Common myeloid progenitor, CD34-positive (primary cell): ENCODE data around the gene EFCAB5.
A peak's percentile ranks its signal among the peaks of the same experiment; 100 is the strongest.
"Not testable (repeated sequence)": the region's sequence is repeated elsewhere in the genome, so short reads cannot be mapped to it uniquely, and the experiment has no call there.

ENCODE experiments used
- CTCF ChIA-PET: fragments of 350-600 bp; sonication (Branson Sonifier 250); formaldehyde crosslinking; loops from one replicate; lab custom pipeline; 2021; ENCODE audit warnings: antibody characterized with exemption; lab: Charles Lee
- POLR2A ChIA-PET: fragments of 350-600 bp; sonication (Branson Sonifier 250); formaldehyde crosslinking; loops from one replicate; lab custom pipeline; 2021; ENCODE audit warnings: antibody characterized with exemption; lab: Charles Lee
- DNase-seq, 3 donors: peaks; one replicate each; pipeline versions ENCODE4 v3.0.0 to v3.0.0-alpha.2; 2013
- H3K27ac ChIP-seq, 2 experiments: 1 replicate in 1 of 2; 2 replicates in 1 of 2; pipeline ENCODE4 v1.7.0; 2013; ENCODE audit warnings: inconsistent platforms in 2 of 2, low read length in 2 of 2, mild to moderate bottlenecking in 2 of 2, low read depth in 1 of 2, moderate library complexity in 1 of 2; ENCODE audit not compliant: severe bottlenecking in 2 of 2, insufficient read depth in 1 of 2, poor library complexity in 1 of 2
- H3K27me3 ChIP-seq, 5 experiments: replicated peaks in 2 of 5; 1 replicate in 3 of 5; 2 replicates in 2 of 5; pipeline versions ENCODE4 v1.6.1 to v1.7.0; 2013; ENCODE audit warnings: low read length in 4 of 5, mild to moderate bottlenecking in 2 of 5, moderate library complexity in 2 of 5, inconsistent platforms in 1 of 5; ENCODE audit not compliant: insufficient read depth in 5 of 5, control insufficient read depth in 4 of 5
- H3K36me3 ChIP-seq, 4 experiments: 1 replicate in 2 of 4; 2 replicates in 2 of 4; pipeline versions ENCODE4 v1.6.1 to v1.7.0; 2013; ENCODE audit warnings: low read length in 3 of 4, control low read depth in 1 of 4, mild to moderate bottlenecking in 1 of 4; ENCODE audit not compliant: control insufficient read depth in 4 of 4, insufficient read depth in 4 of 4
- H3K4me1 ChIP-seq, 4 experiments: 1 replicate in 3 of 4; 2 replicates in 1 of 4; pipeline versions ENCODE4 v1.6.1 to v1.7.1; 2013; ENCODE audit warnings: low read length in 3 of 4, mild to moderate bottlenecking in 3 of 4, control low read depth in 1 of 4, inconsistent platforms in 1 of 4, moderate library complexity in 1 of 4; ENCODE audit not compliant: control insufficient read depth in 4 of 4, insufficient read depth in 4 of 4; ENCODE audit errors: control extremely low read depth in 1 of 4
- H3K4me3 ChIP-seq, 7 experiments: 1 replicate in 4 of 7; 2 replicates in 3 of 7; pipeline versions ENCODE4 v1.5.1 to v1.7.0; 2013; ENCODE audit warnings: mild to moderate bottlenecking in 7 of 7, low read length in 6 of 7, moderate library complexity in 6 of 7, inconsistent platforms in 2 of 7, low read depth in 2 of 7, control low read depth in 1 of 7; ENCODE audit not compliant: insufficient read depth in 4 of 7, control insufficient read depth in 1 of 7; ENCODE audit errors: extremely low read depth in 1 of 7
- H3K9me3 ChIP-seq, 5 experiments: 1 replicate in 4 of 5; 2 replicates in 1 of 5; pipeline versions ENCODE4 v1.6.1 to v1.7.1; 2013; ENCODE audit warnings: low read length in 4 of 5, mild to moderate bottlenecking in 2 of 5, inconsistent platforms in 1 of 5, low read depth in 1 of 5, moderate library complexity in 1 of 5; ENCODE audit not compliant: control insufficient read depth in 4 of 5, insufficient read depth in 2 of 5; ENCODE audit errors: control extremely low read depth in 1 of 5
- WGBS: methylation state at CpG from one replicate; pipeline ENCODE4 v1.1.5; 2013; ENCODE audit not compliant: insufficient coverage; 5-methylcytosine and 5-hydroxymethylcytosine counted together

Gene EFCAB5

DNA sequence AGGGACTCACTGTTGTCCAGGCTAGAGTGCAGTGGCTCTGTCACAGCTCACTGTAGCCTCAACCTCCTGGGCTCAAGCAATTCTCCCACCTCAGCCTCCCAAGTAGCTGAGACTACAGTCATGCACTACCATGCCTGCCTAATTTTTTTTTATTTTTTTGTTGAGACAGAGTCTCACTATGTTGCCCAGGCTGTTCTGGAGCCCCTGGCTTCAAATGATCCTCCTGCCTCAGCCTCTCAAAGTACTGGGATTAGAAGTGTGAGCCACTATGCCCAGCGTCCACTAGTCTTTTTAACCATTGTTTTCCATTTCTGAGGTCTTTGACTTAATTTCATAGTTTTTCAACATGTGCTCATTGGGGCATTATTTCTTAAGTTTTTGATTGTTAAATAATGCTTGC lies 188.7 kb downstream of the EFCAB5 start:
- no peak overlapping the region for H3K27ac ChIP-seq
- DNase-seq: no peak
- no peaks in the 10 kb centered on the region for H3K27me3 ChIP-seq
- no CpG with 5 or more reads among the region's 1 CpG for WGBS
- peaks cover 7 to 38% (median 20%) of the 10 kb centered on the region in 4 experiments for H3K36me3 ChIP-seq
- no peaks in the 10 kb centered on the region for H3K4me1 ChIP-seq
- CTCF ChIA-PET: no interaction called here
- no peaks in the 10 kb centered on the region for H3K9me3 ChIP-seq
- POLR2A ChIA-PET: no interaction called here
- H3K4me3 ChIP-seq: no peak overlapping the region

DNA sequence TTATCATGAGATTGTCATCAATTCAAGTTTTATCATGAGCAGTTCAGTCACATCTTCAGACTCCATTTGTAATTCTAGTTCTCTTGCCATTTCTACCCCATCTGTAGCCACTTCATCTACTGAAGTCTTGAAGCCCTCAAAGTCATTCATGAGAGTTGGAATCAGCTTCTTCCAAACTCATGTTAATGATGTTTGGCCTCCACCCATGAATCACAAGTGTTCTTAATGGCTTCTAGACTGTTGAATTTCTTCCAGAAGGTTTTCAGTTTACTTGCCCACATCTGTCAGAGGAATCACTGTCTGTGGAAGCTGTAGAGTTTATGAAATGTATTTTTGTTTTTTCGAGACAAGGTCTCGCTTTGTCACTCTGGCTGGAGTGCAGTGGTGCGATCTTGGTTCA lies 191.2 kb downstream of the EFCAB5 start:
- ChIA-PET POLR2A (no interaction called here), CTCF (no interaction called here)
- no CpG with 5 or more reads among the region's 3 CpGs for WGBS
- no peaks in the 10 kb centered on the region for H3K4me1 ChIP-seq
- no peak for DNase-seq
- no peak overlapping the region for H3K27ac ChIP-seq
- peaks cover 4 to 37% (median 21%) of the 10 kb centered on the region in 4 experiments for H3K36me3 ChIP-seq
- no peaks in the 10 kb centered on the region for H3K9me3 ChIP-seq
- no peak overlapping the region for H3K4me3 ChIP-seq
- no peaks in the 10 kb centered on the region for H3K27me3 ChIP-seq

DNA sequence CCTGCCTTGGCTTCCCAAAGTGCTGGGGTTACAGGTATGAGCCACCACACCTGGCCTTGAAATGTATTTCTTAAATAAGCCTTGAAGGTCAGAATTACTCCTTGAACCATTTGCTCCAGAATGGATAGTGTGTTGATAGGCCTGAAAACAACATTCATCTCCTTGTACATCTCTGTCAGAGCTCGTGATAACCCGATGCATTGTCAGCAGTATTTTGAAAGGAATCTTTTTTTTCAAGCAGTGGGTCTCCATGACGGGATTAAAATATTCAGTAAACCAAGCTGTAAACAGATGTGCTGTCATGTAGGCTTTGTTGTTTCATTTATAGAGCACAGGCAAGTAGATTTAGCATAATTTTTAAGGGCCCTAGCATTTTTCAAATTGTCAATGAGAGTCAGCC lies 191.8 kb downstream of the EFCAB5 start:
- Histone ChIP-seq H3K4me3 (no peak overlapping the region), H3K27me3 (no peaks in the 10 kb centered on the region), H3K9me3 (no peaks in the 10 kb centered on the region), H3K27ac (no peak overlapping the region), H3K4me1 (peaks cover 0 to 2% (median 0%) of the 10 kb centered on the region in 4 experiments), H3K36me3 (peaks cover 4 to 34% (median 17%) of the 10 kb centered on the region in 4 experiments)
- 100% methylated on average over 3 of the region's 3 CpGs for WGBS
- DNase-seq: no peak
- ChIA-PET CTCF (interaction anchor here (1.6 to 2.4 kb wide), 2 partner anchors 8 to 27 kb away, joined by 5 to 9 read pairs; no protein-coding TSS in a partner anchor), POLR2A (interaction anchor here (0.9 kb wide), 1 partner anchor 9 kb away, joined by 3 read pairs; no protein-coding TSS in a partner anchor)

DNA sequence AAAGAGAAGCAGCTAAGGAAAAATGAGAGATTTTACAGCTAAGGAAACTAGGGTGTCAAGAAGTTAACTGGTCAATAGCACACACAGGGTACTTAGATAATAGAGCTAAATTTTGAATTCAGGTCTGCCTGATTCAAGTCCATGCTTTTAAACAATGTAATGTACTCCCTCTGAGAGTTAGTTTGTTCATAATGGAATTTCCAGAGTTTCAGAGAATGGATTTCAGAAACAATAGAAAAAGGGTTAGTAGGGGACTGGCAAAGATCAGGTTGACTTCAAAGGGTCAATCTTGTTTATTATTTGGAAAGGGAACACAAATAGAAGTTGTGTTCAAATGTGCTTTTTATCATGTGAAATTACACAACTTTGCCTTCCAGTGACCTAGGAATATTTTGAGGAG lies 193.1 kb downstream of the EFCAB5 start:
- Histone ChIP-seq H3K4me3 (no peak overlapping the region), H3K27ac (no peak overlapping the region), H3K27me3 (no peaks in the 10 kb centered on the region), H3K4me1 (peaks cover 0 to 2% (median 0%) of the 10 kb centered on the region in 4 experiments), H3K9me3 (no peaks in the 10 kb centered on the region), H3K36me3 (peaks cover 4 to 29% (median 15%) of the 10 kb centered on the region in 4 experiments)
- DNase-seq: no peak
- ChIA-PET POLR2A (interaction anchor here (1.0 kb wide), 1 partner anchor 12 kb away, joined by 3 read pairs; no protein-coding TSS in a partner anchor), CTCF (interaction anchor here (0.8 to 2.4 kb wide), 3 partner anchors 9 to 29 kb away, joined by 3 to 9 read pairs (median 5); no protein-coding TSS in a partner anchor)

DNA sequence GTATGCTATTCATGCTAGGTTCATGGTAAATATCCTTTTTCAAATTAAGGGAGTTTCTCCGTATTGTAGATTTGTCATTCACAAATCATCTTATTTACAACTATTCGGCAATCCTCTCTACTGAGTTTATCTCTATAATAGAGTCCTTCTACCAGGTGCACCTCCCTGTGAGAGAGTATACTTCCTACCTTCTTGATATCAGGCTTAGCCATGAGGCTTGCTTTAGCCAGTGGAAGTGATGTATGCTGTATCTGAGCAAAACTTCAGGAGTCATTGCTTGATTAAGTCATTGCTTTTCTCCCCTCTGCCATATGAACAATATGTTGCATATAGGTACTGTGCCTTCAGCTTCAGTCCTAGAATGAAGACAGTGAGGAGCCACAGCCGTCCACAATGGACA lies 195.7 kb downstream of the EFCAB5 start:
- Histone ChIP-seq H3K4me1 (peaks cover 0 to 2% (median 0%) of the 10 kb centered on the region in 4 experiments), H3K4me3 (no peak overlapping the region), H3K27me3 (no peaks in the 10 kb centered on the region), H3K36me3 (peaks cover 0 to 22% (median 14%) of the 10 kb centered on the region in 4 experiments), H3K27ac (no peak overlapping the region), H3K9me3 (no peaks in the 10 kb centered on the region)
- POLR2A ChIA-PET: no interaction called here
- DNase-seq: peak in 1 of 3 donors; percentile 8
- CTCF ChIA-PET: interaction anchor here (1.6 kb wide), 1 partner anchor 44 kb away, joined by 5 read pairs; no protein-coding TSS in a partner anchor
- WGBS: no CpG with 5 or more reads among the region's 3 CpGs

DNA sequence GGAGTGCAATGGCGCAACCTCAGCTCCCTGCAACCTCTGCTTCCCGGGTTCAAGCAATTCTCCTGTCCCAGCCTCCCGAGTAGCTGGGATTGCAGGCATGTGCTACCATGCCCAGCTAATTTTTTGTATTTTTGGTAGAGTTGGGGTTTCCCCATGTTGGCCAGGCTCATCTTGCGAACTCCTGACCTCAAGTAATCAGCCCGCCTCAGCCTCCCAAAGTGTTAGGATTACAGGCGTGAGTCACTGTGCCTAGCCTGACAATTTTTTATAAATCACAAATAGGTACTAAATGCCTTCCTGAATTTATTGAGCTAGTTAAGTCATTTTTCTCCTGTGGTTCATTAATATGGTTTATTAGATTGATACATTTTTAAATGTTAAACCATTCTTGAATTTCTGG lies 206.4 kb downstream of the EFCAB5 start:
- WGBS: 100% methylated on average over 2 of the region's 6 CpGs
- CTCF ChIA-PET: interaction anchor here (0.7 to 1.0 kb wide), 2 partner anchors 23 to 48 kb away, joined by 3 read pairs; no protein-coding TSS in a partner anchor
- POLR2A ChIA-PET, H3K9me3 ChIP-seq, H3K36me3 ChIP-seq, H3K4me3 ChIP-seq, H3K4me1 ChIP-seq, H3K27ac ChIP-seq, H3K27me3 ChIP-seq: not testable (repeated sequence)
- peak in 1 of 3 donors; percentile 14 for DNase-seq

DNA sequence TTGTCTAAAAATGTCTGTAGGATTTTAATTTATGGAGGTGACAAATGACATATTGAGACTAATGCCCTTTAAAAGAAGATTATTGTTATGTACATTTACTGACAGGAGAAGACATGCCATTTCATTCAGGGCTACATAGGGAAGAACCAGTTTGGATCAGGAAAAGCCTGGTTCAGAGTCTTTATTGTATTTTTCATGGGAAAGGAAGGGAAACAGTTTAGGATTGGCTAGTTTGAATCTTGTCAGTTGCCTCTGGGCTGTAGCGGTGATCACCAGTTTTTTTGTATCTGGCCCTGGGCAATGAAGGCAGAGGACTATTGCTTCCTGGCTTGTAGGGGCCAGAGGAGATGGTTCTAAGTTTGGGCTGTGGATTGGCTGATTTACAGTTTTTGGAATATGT lies 206.9 kb downstream of the EFCAB5 start:
- WGBS: 100% methylated on average over 1 of the region's 1 CpG
- Histone ChIP-seq H3K4me3 (no peak overlapping the region), H3K4me1 (no peaks in the 10 kb centered on the region), H3K36me3 (peaks cover 2 to 6% (median 3%) of the 10 kb centered on the region in 4 experiments), H3K27ac (no peak overlapping the region), H3K27me3 (no peaks in the 10 kb centered on the region), H3K9me3 (no peaks in the 10 kb centered on the region)
- CTCF ChIA-PET: interaction anchor here (1.0 kb wide), 1 partner anchor 24 kb away, joined by 3 read pairs; no protein-coding TSS in a partner anchor
- POLR2A ChIA-PET: no interaction called here
- no peak for DNase-seq
